Loucy (cell line): ENCODE results near the gene FMO5.

ENCODE experiments used
- H2AFZ ChIP-seq: fragments of 200-600 bp; sonication (generic); 2 replicates; pipeline ENCODE4 v1.6.0; 2016; ENCODE audit warnings: antibody characterized with exemption, mild to moderate bottlenecking, low read length, moderate library complexity
- H3F3A ChIP-seq: fragments of 200-600 bp; 2 replicates; pipeline ENCODE4 v1.6.0; 2016; ENCODE audit warnings: antibody characterized with exemption, low read depth, mild to moderate bottlenecking
- H3K27me3 ChIP-seq: fragments of 200-600 bp; sonication (generic); 2 replicates; pipeline ENCODE4 v1.6.1; 2014; ENCODE audit warnings: low read length, mild to moderate bottlenecking; ENCODE audit not compliant: insufficient read depth, poor library complexity, severe bottlenecking
- H3K36me3 ChIP-seq: fragments of 200-600 bp; sonication (generic); 2 replicates; pipeline ENCODE4 v1.6.1; 2016; ENCODE audit warnings: low read length; ENCODE audit not compliant: insufficient read depth
- H3K4me1 ChIP-seq: fragments of 200-600 bp; sonication (generic); 2 replicates; pipeline ENCODE4 v1.5.1; 2014; ENCODE audit warnings: low read length, mild to moderate bottlenecking; ENCODE audit not compliant: insufficient read depth, poor library complexity, severe bottlenecking
- H3K4me2 ChIP-seq: fragments of 200-600 bp; sonication (generic); 2 replicates; pipeline ENCODE4 v1.6.0; 2014; ENCODE audit warnings: antibody characterized with exemption, low read length, low read depth, mild to moderate bottlenecking; ENCODE audit not compliant: poor library complexity, severe bottlenecking
- H3K4me3 ChIP-seq: fragments of 200-600 bp; sonication (generic); 2 replicates; pipeline ENCODE4 v1.5.1; 2014; ENCODE audit warnings: low read length, mild to moderate bottlenecking, mixed read lengths; ENCODE audit not compliant: poor library complexity, severe bottlenecking
- H3K79me2 ChIP-seq: fragments of 200-600 bp; sonication (generic); 2 replicates; pipeline ENCODE4 v1.6.1; 2014; ENCODE audit warnings: low read length; ENCODE audit not compliant: insufficient read depth
- H3K9ac ChIP-seq: fragments of 200-600 bp; sonication (generic); 2 replicates; pipeline ENCODE4 v1.6.0; 2014; ENCODE audit warnings: mild to moderate bottlenecking, low read depth, low read length, moderate library complexity; ENCODE audit not compliant: poor library complexity, severe bottlenecking
- H3K9me2 ChIP-seq: fragments of 200-600 bp; sonication (generic); replicated peaks from 2 replicates; pipeline ENCODE4 v1.6.1; 2016; ENCODE audit warnings: low read depth, low read length, mixed read lengths
- H3K9me3 ChIP-seq: fragments of 200-600 bp; sonication (generic); 2 replicates; pipeline ENCODE4 v1.6.1; 2014; ENCODE audit warnings: mild to moderate bottlenecking, antibody characterized with exemption, low read length, low read depth; ENCODE audit not compliant: insufficient read depth
- H4K20me1 ChIP-seq: fragments of 200-600 bp; sonication (generic); 2 replicates; pipeline ENCODE4 v1.6.0; 2014; ENCODE audit warnings: antibody characterized with exemption, low read length, mild to moderate bottlenecking; ENCODE audit not compliant: insufficient read depth, poor library complexity, severe bottlenecking
- CTCF ChIP-seq: fragments of 200-600 bp; sonication (generic); conservative IDR thresholded peaks from 2 replicates; pipeline ENCODE4 v1.5.1; 2014; ENCODE audit warnings: mild to moderate bottlenecking, antibody characterized with exemption, low read length
- EZH2phosphoT487 ChIP-seq: fragments of 200-600 bp; IDR thresholded peaks from 2 replicates; pipeline ENCODE4 v1.6.1; 2018; ENCODE audit warnings: antibody characterized with exemption, mild to moderate bottlenecking, moderate library complexity, borderline replicate concordance

Gene FMO5

GRCh38 chr1:147210987-147211386, 14.2 kb downstream of the FMO5 start:
- H3K9ac ChIP-seq: no peak overlapping the region
- H3K4me1 ChIP-seq: peaks cover 11% of the 10 kb centered on the region
- H3K36me3 ChIP-seq: no peaks in the 10 kb centered on the region
- no peak overlapping the region for H2AFZ ChIP-seq
- no peak overlapping the region for H3K4me2 ChIP-seq
- H3K27me3 ChIP-seq: no peaks in the 10 kb centered on the region
- H3K4me3 ChIP-seq: no peak overlapping the region
- H3F3A ChIP-seq: no peaks in the 10 kb centered on the region
- no peak for TF ChIP-seq EZH2phosphoT487
- TF ChIP-seq CTCF: no peak
- H3K9me2 ChIP-seq: no peaks in the 10 kb centered on the region
- no peaks in the 10 kb centered on the region for H3K79me2 ChIP-seq
- H4K20me1 ChIP-seq: no peaks in the 10 kb centered on the region
- H3K9me3 ChIP-seq: no peaks in the 10 kb centered on the region

- Histone ChIP-seq H4K20me1 (no peaks in the 10 kb centered on the region), H3K4me3 (no peak overlapping the region), H2AFZ (no peak overlapping the region), H3K36me3 (no peaks in the 10 kb centered on the region), H3K4me1 (peaks cover 8% of the 10 kb centered on the region), H3K9me2 (no peaks in the 10 kb centered on the region), H3K4me2 (no peak overlapping the region), H3K9ac (no peak overlapping the region), H3K27me3 (no peaks in the 10 kb centered on the region), H3F3A (no peaks in the 10 kb centered on the region), H3K79me2 (no peaks in the 10 kb centered on the region), H3K9me3 (no peaks in the 10 kb centered on the region)
- TF ChIP-seq EZH2phosphoT487 (no peak), CTCF (no peak)
Measured at GRCh38 chr1:147209825-147210821, 15.0 kb downstream of the FMO5 start.

GRCh38 chr1:147208619-147209018, 16.5 kb downstream of the FMO5 start:
- no peak overlapping the region for H3K4me3 ChIP-seq
- H3K9ac ChIP-seq: no peak overlapping the region

More at GRCh38 chr1:147208619-147209018, 16.5 kb downstream of the FMO5 start:
- Histone ChIP-seq H3K36me3 (no peaks in the 10 kb centered on the region), H3K79me2 (no peaks in the 10 kb centered on the region), H4K20me1 (no peaks in the 10 kb centered on the region), H3K4me2 (no peak overlapping the region), H3K9me3 (no peaks in the 10 kb centered on the region), H3F3A (no peaks in the 10 kb centered on the region), H3K27me3 (no peaks in the 10 kb centered on the region), H2AFZ (no peak overlapping the region), H3K4me1 (peaks cover 13% of the 10 kb centered on the region), H3K9me2 (no peaks in the 10 kb centered on the region)
- no peak for TF ChIP-seq EZH2phosphoT487
- TF ChIP-seq CTCF: no peak
